ENCODE results near the gene GNAQ.

- no peak for TF ChIP-seq CTCF (IDR thresholded peaks at IDR 0.05; ENCODE audit: borderline replicate concordance, extremely low read depth, low read length, poor library complexity, severe bottlenecking)
- TF ChIP-seq EZH2 (IDR thresholded peaks at IDR 0.05; ENCODE audit: borderline replicate concordance, low read depth, low read length, severe bottlenecking): no peak
Observed at GRCh38 chr9:78010445-78010844, 21.2 kb downstream of the GNAQ start.

Measured in DND-41 (cell line).